ENCODE results near the gene PPP1R3G. TPM values are rescaled to one million over a fixed set of nuclear protein-coding genes. Genes with fewer than 3 reads are reported as not detected.
"Not testable (repeated sequence)": the region's sequence is repeated elsewhere in the genome, so short reads cannot be mapped to it uniquely, and the experiment has no call there.

PPP1R3G gene
- total RNA-seq, 1 donor from 2014 or later: 0.39 TPM

DNA sequence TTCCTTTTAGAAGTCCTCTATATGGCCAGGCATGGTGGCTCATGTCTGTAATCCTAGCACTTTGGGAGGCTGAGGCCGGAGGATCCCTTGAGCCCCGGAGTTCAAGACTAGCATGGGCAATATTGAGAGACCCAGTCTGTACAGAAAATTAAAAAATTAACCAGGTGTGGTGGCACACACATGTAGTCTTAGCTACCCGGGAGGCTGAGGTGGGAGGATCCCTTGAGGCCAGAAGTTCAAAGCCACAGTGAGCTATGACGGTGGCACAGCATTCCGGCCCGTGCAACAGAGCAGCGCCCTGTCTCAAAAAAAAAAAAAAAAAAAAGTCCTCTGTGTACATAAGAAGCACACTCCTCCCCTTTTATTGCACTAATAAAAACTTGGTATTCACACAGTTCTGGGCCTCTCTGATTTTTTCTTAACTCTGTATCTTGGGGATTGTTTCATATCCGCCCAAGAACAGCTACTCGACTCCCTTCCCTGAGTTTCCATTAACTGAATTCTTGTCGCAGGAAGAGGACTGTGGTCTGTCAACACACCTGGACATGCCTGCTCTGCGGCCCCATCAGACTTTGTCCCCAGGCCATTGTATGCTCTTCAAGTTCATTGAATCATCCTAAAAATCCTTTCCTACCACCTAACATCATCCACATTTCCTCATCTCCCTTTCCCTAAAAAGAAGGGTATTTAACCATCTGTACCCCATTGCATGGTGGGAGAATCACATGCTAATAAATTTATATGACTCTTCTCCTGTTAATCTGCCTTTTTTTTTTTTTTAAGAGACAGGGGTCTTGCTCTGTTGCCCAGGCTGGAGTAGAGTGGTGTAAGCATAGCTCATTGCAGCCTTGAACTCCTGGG is 25.9 kb upstream of the PPP1R3G start:
- H3K36me3 ChIP-seq (ENCODE audit: insufficient read depth, low read length): no peaks in the 10 kb centered on the region
- FAIRE-seq: no peak

DNA sequence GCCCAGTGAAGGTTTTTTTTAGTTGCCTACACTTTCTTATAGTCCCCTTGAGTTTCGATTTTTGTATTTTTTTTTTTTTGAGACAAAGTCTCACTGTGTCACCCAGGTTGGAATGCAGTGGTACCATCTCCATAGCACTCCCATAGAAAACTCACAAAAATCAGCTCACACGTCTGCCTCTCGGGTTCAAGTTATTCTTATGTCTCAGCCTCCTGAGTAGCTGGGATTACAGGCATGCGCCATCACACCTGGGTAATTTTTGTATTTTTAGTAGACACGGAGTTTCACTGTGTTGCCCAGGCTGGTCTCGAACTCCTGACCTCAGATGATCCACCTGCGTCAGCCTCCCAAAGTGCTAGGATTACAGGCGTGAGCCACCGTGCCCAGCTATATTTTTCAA is 24.7 kb upstream of the PPP1R3G start:
- not testable (repeated sequence) for H3K4me2 ChIP-seq (ENCODE audit: low read length); H3K4me3 ChIP-seq (ENCODE audit: insufficient read depth, low read depth, low read length); H4K20me1 ChIP-seq (ENCODE audit: insufficient read depth, low read length); H3K9ac ChIP-seq (ENCODE audit: low read length); H3K9me3 ChIP-seq (ENCODE audit: insufficient read depth, low read depth, low read length); H3K27ac Mint-ChIP-seq (ENCODE audit: unreplicated experiment); H3K27me3 ChIP-seq (ENCODE audit: insufficient read depth, low read length); FAIRE-seq; H3K4me1 Mint-ChIP-seq (ENCODE audit: low read depth, unreplicated experiment); H3K4me1 ChIP-seq (ENCODE audit: insufficient read depth, low read length); DNase-seq (ENCODE audit: low read depth); H3K9me3 Mint-ChIP-seq (ENCODE audit: unreplicated experiment); H3K36me3 ChIP-seq (ENCODE audit: insufficient read depth, low read length); H3K27ac ChIP-seq (ENCODE audit: low read depth, low read length); H3K36me3 Mint-ChIP-seq (ENCODE audit: low read depth, unreplicated experiment); H2AFZ ChIP-seq (ENCODE audit: low read depth, low read length); H3K79me2 ChIP-seq (ENCODE audit: insufficient read depth, low read length); H3K27me3 Mint-ChIP-seq (ENCODE audit: low read depth, unreplicated experiment); H3K4me3 Mint-ChIP-seq (ENCODE audit: unreplicated experiment)

More for the DNA sequence above, 25.9 kb upstream of the PPP1R3G start:
- no peaks in the 10 kb centered on the region for H3K27me3 Mint-ChIP-seq (ENCODE audit: low read depth, unreplicated experiment)
- no peaks in the 10 kb centered on the region for H3K36me3 Mint-ChIP-seq (ENCODE audit: low read depth, unreplicated experiment)
- H3K79me2 ChIP-seq (ENCODE audit: insufficient read depth, low read length): no peaks in the 10 kb centered on the region
- H3K4me3 Mint-ChIP-seq (ENCODE audit: unreplicated experiment): no peak overlapping the region
- H3K27me3 ChIP-seq (ENCODE audit: insufficient read depth, low read length): no peaks in the 10 kb centered on the region
- no peaks in the 10 kb centered on the region for H4K20me1 ChIP-seq (ENCODE audit: insufficient read depth, low read length)
- no peak for TF ChIP-seq EZH2 (IDR thresholded peaks at IDR 0.05; ENCODE audit: insufficient read depth, low read length)
- TF ChIP-seq, protein P1, sequence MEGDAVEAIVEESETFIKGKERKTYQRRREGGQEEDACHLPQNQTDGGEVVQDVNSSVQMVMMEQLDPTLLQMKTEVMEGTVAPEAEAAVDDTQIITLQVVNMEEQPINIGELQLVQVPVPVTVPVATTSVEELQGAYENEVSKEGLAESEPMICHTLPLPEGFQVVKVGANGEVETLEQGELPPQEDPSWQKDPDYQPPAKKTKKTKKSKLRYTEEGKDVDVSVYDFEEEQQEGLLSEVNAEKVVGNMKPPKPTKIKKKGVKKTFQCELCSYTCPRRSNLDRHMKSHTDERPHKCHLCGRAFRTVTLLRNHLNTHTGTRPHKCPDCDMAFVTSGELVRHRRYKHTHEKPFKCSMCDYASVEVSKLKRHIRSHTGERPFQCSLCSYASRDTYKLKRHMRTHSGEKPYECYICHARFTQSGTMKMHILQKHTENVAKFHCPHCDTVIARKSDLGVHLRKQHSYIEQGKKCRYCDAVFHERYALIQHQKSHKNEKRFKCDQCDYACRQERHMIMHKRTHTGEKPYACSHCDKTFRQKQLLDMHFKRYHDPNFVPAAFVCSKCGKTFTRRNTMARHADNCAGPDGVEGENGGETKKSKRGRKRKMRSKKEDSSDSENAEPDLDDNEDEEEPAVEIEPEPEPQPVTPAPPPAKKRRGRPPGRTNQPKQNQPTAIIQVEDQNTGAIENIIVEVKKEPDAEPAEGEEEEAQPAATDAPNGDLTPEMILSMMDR (IDR thresholded peaks at IDR 0.05; ENCODE audit: insufficient read depth, low read depth, low read length): no peak
- no peak overlapping the region for H3K9ac ChIP-seq (ENCODE audit: low read length)
- H3K9me3 ChIP-seq (ENCODE audit: insufficient read depth, low read depth, low read length): no peaks in the 10 kb centered on the region
- H3K4me1 Mint-ChIP-seq (ENCODE audit: low read depth, unreplicated experiment): peaks cover 8% of the 10 kb centered on the region
- peaks cover 5% of the 10 kb centered on the region for H3K4me1 ChIP-seq (ENCODE audit: insufficient read depth, low read length)
- no peak overlapping the region for H2AFZ ChIP-seq (ENCODE audit: low read depth, low read length)
- H3K4me3 ChIP-seq (ENCODE audit: insufficient read depth, low read depth, low read length): no peak overlapping the region
- H3K9me3 Mint-ChIP-seq (ENCODE audit: unreplicated experiment): no peaks in the 10 kb centered on the region
- no peak for DNase-seq (ENCODE audit: low read depth)
- no peak overlapping the region for H3K27ac ChIP-seq (ENCODE audit: low read depth, low read length)
- no peak overlapping the region for H3K4me2 ChIP-seq (ENCODE audit: low read length)
- H3K27ac Mint-ChIP-seq (ENCODE audit: unreplicated experiment): no peak overlapping the region

DNA sequence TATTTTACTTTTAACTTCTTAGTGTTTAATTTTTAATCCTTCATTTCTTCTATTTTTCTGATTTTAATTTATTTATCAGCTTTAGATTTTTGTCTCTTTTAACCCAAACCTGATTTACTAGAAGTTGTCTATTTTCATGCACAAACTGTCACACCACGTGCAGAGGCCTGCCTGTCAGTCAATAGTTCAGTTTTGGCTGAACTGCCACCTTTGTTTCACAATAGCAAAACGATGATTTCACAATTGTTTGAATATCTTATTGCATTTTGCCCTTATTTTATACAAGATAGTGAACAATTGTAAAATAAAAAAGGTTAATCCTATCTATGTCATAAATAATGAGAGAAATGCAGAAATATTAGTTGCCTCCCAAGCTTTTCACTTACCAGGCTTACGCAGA is 24.0 kb upstream of the PPP1R3G start:
- H3K27ac ChIP-seq (ENCODE audit: low read depth, low read length): no peak overlapping the region
- H3K4me2 ChIP-seq (ENCODE audit: low read length): no peak overlapping the region
- H3K36me3 Mint-ChIP-seq (ENCODE audit: low read depth, unreplicated experiment): no peaks in the 10 kb centered on the region
- no peaks in the 10 kb centered on the region for H3K4me1 ChIP-seq (ENCODE audit: insufficient read depth, low read length)
- no peaks in the 10 kb centered on the region for H3K27me3 ChIP-seq (ENCODE audit: insufficient read depth, low read length)
- DNase-seq (ENCODE audit: low read depth): no peak
- H3K4me1 Mint-ChIP-seq (ENCODE audit: low read depth, unreplicated experiment): no peaks in the 10 kb centered on the region
- no peak overlapping the region for H2AFZ ChIP-seq (ENCODE audit: low read depth, low read length)
- no peak overlapping the region for H3K4me3 Mint-ChIP-seq (ENCODE audit: unreplicated experiment)
- no peak overlapping the region for H3K9ac ChIP-seq (ENCODE audit: low read length)
- no peaks in the 10 kb centered on the region for H3K9me3 ChIP-seq (ENCODE audit: insufficient read depth, low read depth, low read length)
- no peak overlapping the region for H3K27ac Mint-ChIP-seq (ENCODE audit: unreplicated experiment)
- no peak overlapping the region for H3K4me3 ChIP-seq (ENCODE audit: insufficient read depth, low read depth, low read length)
- TF ChIP-seq EZH2 (IDR thresholded peaks at IDR 0.05; ENCODE audit: insufficient read depth, low read length): no peak
- TF ChIP-seq, protein P1 (IDR thresholded peaks at IDR 0.05; ENCODE audit: insufficient read depth, low read depth, low read length): no peak
- no peaks in the 10 kb centered on the region for H3K79me2 ChIP-seq (ENCODE audit: insufficient read depth, low read length)
- no peaks in the 10 kb centered on the region for H4K20me1 ChIP-seq (ENCODE audit: insufficient read depth, low read length)
- FAIRE-seq: no peak
- H3K27me3 Mint-ChIP-seq (ENCODE audit: low read depth, unreplicated experiment): no peaks in the 10 kb centered on the region
- no peaks in the 10 kb centered on the region for H3K9me3 Mint-ChIP-seq (ENCODE audit: unreplicated experiment)
- H3K36me3 ChIP-seq (ENCODE audit: insufficient read depth, low read length): no peaks in the 10 kb centered on the region

Data from astrocyte (in vitro differentiated cells and primary cell).